ENCODE results near the gene RHOBTB3.

The RHOBTB3 gene

GRCh38 chr5:95778713-95779436 lies 47.7 kb downstream of the RHOBTB3 start:
- H3K27me3 ChIP-seq (ENCODE audit: control insufficient read depth in 1 of 2, insufficient read depth in 2 of 2, low read length in 2 of 2) = no peaks in the 10 kb centered on the region
- no peaks in the 10 kb centered on the region for H3K9me3 ChIP-seq (ENCODE audit: low read length)
- no peak overlapping the region for H3K4me3 ChIP-seq (ENCODE audit: low read depth in 1 of 2, low read length in 2 of 2)
- H3K4me1 ChIP-seq (ENCODE audit: insufficient read depth, low read length) = peaks cover 10% of the 10 kb centered on the region
- no peak overlapping the region for H3K27ac ChIP-seq (ENCODE audit: low read depth, low read length)
- H3K36me3 ChIP-seq (ENCODE audit: insufficient read depth, low read length) = no peaks in the 10 kb centered on the region
- no peak overlapping the region for H3K9ac ChIP-seq (ENCODE audit: low read length)

DNA sequence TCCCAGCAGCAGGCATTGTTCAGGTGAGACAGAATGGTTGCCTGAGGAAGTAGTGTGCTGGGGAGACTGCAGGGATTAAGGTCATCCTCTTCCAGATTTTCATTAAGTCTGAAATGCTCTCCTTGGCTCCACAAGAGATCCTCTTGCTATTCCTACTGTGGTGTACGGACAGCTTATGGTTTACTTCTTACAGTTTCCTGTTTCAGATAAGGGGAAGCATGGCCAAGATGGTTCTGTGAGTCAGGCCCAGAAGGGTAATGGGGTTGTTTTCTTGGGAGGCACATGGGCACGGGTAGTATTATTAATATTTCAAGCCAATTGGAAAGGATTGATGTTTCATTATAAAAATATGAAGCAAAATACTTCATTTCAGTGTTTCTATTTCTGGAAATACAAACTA lies 48.5 kb downstream of the RHOBTB3 start:
- Histone ChIP-seq H3K27me3 (ENCODE audit: control insufficient read depth in 1 of 2, insufficient read depth in 2 of 2, low read length in 2 of 2) (no peaks in the 10 kb centered on the region), H3K36me3 (ENCODE audit: insufficient read depth, low read length) (peaks cover 7% of the 10 kb centered on the region), H3K9me3 (ENCODE audit: low read length) (no peaks in the 10 kb centered on the region), H3K27ac (ENCODE audit: low read depth, low read length) (no peak overlapping the region), H3K4me3 (ENCODE audit: low read depth in 1 of 2, low read length in 2 of 2) (no peak overlapping the region), H3K9ac (ENCODE audit: low read length) (no peak overlapping the region), H3K4me1 (ENCODE audit: insufficient read depth, low read length) (peaks cover 10% of the 10 kb centered on the region)

GRCh38 chr5:95780597-95780996 lies 49.5 kb downstream of the RHOBTB3 start:
- H3K9me3 ChIP-seq (ENCODE audit: low read length) = no peaks in the 10 kb centered on the region
- peaks cover 12% of the 10 kb centered on the region for H3K36me3 ChIP-seq (ENCODE audit: insufficient read depth, low read length)
- no peaks in the 10 kb centered on the region for H3K27me3 ChIP-seq (ENCODE audit: control insufficient read depth in 1 of 2, insufficient read depth in 2 of 2, low read length in 2 of 2)
- H3K4me1 ChIP-seq (ENCODE audit: insufficient read depth, low read length) = peaks cover 10% of the 10 kb centered on the region
- H3K27ac ChIP-seq (ENCODE audit: low read depth, low read length) = peak overlapping the region; percentile 52
- no peak overlapping the region for H3K9ac ChIP-seq (ENCODE audit: low read length)
- no peak overlapping the region for H3K4me3 ChIP-seq (ENCODE audit: low read depth in 1 of 2, low read length in 2 of 2)

DNA sequence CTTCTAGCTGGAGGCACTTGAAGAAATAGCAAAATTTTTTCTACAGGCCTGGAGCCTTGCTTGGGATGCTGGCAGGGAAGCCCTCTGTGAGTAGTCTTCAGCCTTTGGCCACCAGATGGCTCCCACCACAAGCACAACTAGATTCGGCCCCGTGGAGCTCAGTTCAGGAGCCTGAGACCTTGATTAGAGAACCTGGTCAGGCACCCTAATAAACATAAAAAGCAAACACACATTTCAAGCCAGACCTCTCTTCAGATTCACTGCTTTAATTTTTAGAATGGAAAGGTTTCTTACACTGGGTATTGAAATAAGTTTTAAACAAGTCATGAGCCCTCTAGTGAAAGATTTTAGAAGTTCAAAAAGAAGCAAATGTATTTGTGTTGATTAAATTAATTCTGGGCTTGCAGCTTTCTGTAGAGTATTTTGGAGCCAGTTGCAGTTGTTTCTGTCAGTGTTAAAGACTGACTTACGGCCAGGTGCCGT lies 50.0 kb downstream of the RHOBTB3 start:
- H3K4me1 ChIP-seq (ENCODE audit: insufficient read depth, low read length) = peaks cover 10% of the 10 kb centered on the region
- peak overlapping the region; percentile 52 for H3K27ac ChIP-seq (ENCODE audit: low read depth, low read length)

GRCh38 chr5:95782181-95782580 lies 51.0 kb downstream of the RHOBTB3 start:
- H3K4me1 ChIP-seq (ENCODE audit: insufficient read depth, low read length) = peaks cover 10% of the 10 kb centered on the region
- H3K27me3 ChIP-seq (ENCODE audit: control insufficient read depth in 1 of 2, insufficient read depth in 2 of 2, low read length in 2 of 2) = no peaks in the 10 kb centered on the region
- H3K9me3 ChIP-seq (ENCODE audit: low read length) = no peaks in the 10 kb centered on the region
- no peak overlapping the region for H3K4me3 ChIP-seq (ENCODE audit: low read depth in 1 of 2, low read length in 2 of 2)
- no peak overlapping the region for H3K9ac ChIP-seq (ENCODE audit: low read length)
- H3K36me3 ChIP-seq (ENCODE audit: insufficient read depth, low read length) = peaks cover 17% of the 10 kb centered on the region
- H3K27ac ChIP-seq (ENCODE audit: low read depth, low read length) = no peak overlapping the region

More for the DNA sequence above, 50.0 kb downstream of the RHOBTB3 start:
- no peak overlapping the region for H3K4me3 ChIP-seq (ENCODE audit: low read depth in 1 of 2, low read length in 2 of 2)
- H3K27me3 ChIP-seq (ENCODE audit: control insufficient read depth in 1 of 2, insufficient read depth in 2 of 2, low read length in 2 of 2) = no peaks in the 10 kb centered on the region
- H3K9me3 ChIP-seq (ENCODE audit: low read length) = no peaks in the 10 kb centered on the region
- peaks cover 15% of the 10 kb centered on the region for H3K36me3 ChIP-seq (ENCODE audit: insufficient read depth, low read length)
- H3K9ac ChIP-seq (ENCODE audit: low read length) = no peak overlapping the region

- no peak overlapping the region for H3K9ac ChIP-seq (ENCODE audit: low read length)
- no peak overlapping the region for H3K27ac ChIP-seq (ENCODE audit: low read depth, low read length)
Measured at GRCh38 chr5:95783661-95784060, 52.5 kb downstream of the RHOBTB3 start.

GRCh38 chr5:95784514-95785302 lies 53.6 kb downstream of the RHOBTB3 start:
- Histone ChIP-seq H3K27me3 (ENCODE audit: control insufficient read depth in 1 of 2, insufficient read depth in 2 of 2, low read length in 2 of 2) (no peaks in the 10 kb centered on the region), H3K27ac (ENCODE audit: low read depth, low read length) (no peak overlapping the region), H3K36me3 (ENCODE audit: insufficient read depth, low read length) (peaks cover 25% of the 10 kb centered on the region), H3K4me1 (ENCODE audit: insufficient read depth, low read length) (peaks cover 10% of the 10 kb centered on the region), H3K9ac (ENCODE audit: low read length) (no peak overlapping the region), H3K4me3 (ENCODE audit: low read depth in 1 of 2, low read length in 2 of 2) (no peak overlapping the region), H3K9me3 (ENCODE audit: low read length) (no peaks in the 10 kb centered on the region)

More at GRCh38 chr5:95783661-95784060, 52.5 kb downstream of the RHOBTB3 start:
- no peaks in the 10 kb centered on the region for H3K27me3 ChIP-seq (ENCODE audit: control insufficient read depth in 1 of 2, insufficient read depth in 2 of 2, low read length in 2 of 2)
- peaks cover 24% of the 10 kb centered on the region for H3K36me3 ChIP-seq (ENCODE audit: insufficient read depth, low read length)
- H3K4me1 ChIP-seq (ENCODE audit: insufficient read depth, low read length) = peaks cover 10% of the 10 kb centered on the region
- H3K9me3 ChIP-seq (ENCODE audit: low read length) = no peaks in the 10 kb centered on the region
- H3K4me3 ChIP-seq (ENCODE audit: low read depth in 1 of 2, low read length in 2 of 2) = no peak overlapping the region

DNA sequence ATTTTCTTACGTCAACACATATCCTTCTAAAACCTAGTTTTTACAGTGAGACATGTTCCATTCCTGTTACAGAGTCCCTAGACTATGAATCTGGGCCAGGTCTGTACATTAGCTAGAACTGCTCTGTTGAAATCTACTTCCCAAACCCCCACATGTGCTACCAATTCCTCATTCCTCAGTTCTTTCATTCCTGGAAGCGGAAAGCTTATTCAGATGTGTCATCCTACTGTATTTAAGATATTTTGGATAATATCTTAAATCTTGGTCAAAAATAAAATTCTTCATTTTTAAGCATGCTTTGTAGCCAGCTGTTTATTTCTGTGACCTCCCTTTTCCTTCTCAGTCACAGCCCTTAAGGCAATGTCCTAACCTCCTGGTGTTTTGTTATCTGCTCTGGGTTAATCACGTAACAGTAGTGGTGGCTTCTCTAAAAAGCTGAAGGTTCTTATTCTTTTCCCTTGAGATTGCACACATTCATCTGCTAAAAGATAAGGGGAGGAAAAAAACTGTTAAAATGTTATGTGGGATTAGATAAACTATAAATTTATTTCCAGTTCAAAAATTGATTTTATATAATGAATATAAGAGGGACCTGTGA lies 55.8 kb downstream of the RHOBTB3 start:
- no peak overlapping the region for H3K4me3 ChIP-seq (ENCODE audit: low read depth in 1 of 2, low read length in 2 of 2)
- no peaks in the 10 kb centered on the region for H3K9me3 ChIP-seq (ENCODE audit: low read length)
- H3K4me1 ChIP-seq (ENCODE audit: insufficient read depth, low read length) = no peaks in the 10 kb centered on the region
- H3K27me3 ChIP-seq (ENCODE audit: control insufficient read depth in 1 of 2, insufficient read depth in 2 of 2, low read length in 2 of 2) = no peaks in the 10 kb centered on the region
- H3K36me3 ChIP-seq (ENCODE audit: insufficient read depth, low read length) = peaks cover 35% of the 10 kb centered on the region
- H3K9ac ChIP-seq (ENCODE audit: low read length) = no peak overlapping the region
- no peak overlapping the region for H3K27ac ChIP-seq (ENCODE audit: low read depth, low read length)

DNA sequence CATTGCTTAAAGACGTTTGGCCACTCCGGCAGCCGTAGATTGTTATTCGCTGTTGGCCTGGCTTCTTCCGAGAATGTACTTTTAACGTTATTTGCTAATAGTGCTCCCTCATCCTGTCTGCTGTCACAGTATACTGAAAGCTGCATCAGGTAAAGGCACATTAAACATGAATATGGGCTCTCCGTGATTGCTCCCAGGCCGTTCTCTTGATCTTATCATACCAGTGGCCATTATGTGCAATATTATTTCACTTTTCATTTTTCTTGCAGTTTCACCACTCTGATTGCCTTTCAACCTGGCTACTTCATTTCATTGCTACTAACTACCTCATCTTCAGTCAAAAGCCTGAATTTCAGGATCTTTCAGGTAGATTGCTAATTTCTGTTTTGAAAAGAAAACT lies 57.4 kb downstream of the RHOBTB3 start:
- no peaks in the 10 kb centered on the region for H3K27me3 ChIP-seq (ENCODE audit: control insufficient read depth in 1 of 2, insufficient read depth in 2 of 2, low read length in 2 of 2)
- H3K9me3 ChIP-seq (ENCODE audit: low read length) = no peaks in the 10 kb centered on the region
- H3K4me1 ChIP-seq (ENCODE audit: insufficient read depth, low read length) = no peaks in the 10 kb centered on the region
- H3K27ac ChIP-seq (ENCODE audit: low read depth, low read length) = no peak overlapping the region
- no peak overlapping the region for H3K4me3 ChIP-seq (ENCODE audit: low read depth in 1 of 2, low read length in 2 of 2)
- H3K9ac ChIP-seq (ENCODE audit: low read length) = no peak overlapping the region
- peaks cover 37% of the 10 kb centered on the region for H3K36me3 ChIP-seq (ENCODE audit: insufficient read depth, low read length)

- Histone ChIP-seq H3K4me1 (ENCODE audit: insufficient read depth, low read length) (no peaks in the 10 kb centered on the region), H3K27ac (ENCODE audit: low read depth, low read length) (no peak overlapping the region), H3K27me3 (ENCODE audit: control insufficient read depth in 1 of 2, insufficient read depth in 2 of 2, low read length in 2 of 2) (no peaks in the 10 kb centered on the region), H3K9ac (ENCODE audit: low read length) (no peak overlapping the region), H3K36me3 (ENCODE audit: insufficient read depth, low read length) (peaks cover 27% of the 10 kb centered on the region), H3K4me3 (ENCODE audit: low read depth in 1 of 2, low read length in 2 of 2) (no peak overlapping the region), H3K9me3 (ENCODE audit: low read length) (no peaks in the 10 kb centered on the region)
Measured at GRCh38 chr5:95791751-95792150, 60.6 kb downstream of the RHOBTB3 start.

DNA sequence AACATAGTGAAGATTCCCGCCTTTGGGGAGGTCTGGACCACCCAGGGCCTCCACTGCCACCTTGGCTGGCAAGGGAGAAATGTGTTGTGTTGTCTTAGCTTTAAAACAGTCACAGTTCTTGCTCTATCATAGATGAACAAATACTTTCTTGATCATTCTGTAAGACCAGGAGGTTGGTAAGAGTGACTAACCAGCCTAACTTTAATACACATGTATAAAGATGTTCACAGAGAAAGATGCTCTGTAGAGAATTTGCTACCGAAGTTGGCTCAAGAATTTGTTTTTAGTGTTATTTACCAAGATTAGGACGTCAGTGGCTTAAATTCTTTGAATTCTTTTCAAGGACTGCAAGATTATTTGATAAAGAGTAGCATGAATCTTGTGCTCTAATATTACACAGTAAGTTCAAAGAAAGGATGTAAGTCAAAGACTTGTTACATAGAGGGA lies 63.0 kb downstream of the RHOBTB3 start:
- Histone ChIP-seq H3K27me3 (ENCODE audit: control insufficient read depth in 1 of 2, insufficient read depth in 2 of 2, low read length in 2 of 2) (no peaks in the 10 kb centered on the region), H3K36me3 (ENCODE audit: insufficient read depth, low read length) (peaks cover 23% of the 10 kb centered on the region), H3K27ac (ENCODE audit: low read depth, low read length) (no peak overlapping the region), H3K9me3 (ENCODE audit: low read length) (no peaks in the 10 kb centered on the region), H3K4me3 (ENCODE audit: low read depth in 1 of 2, low read length in 2 of 2) (no peak overlapping the region), H3K9ac (ENCODE audit: low read length) (no peak overlapping the region), H3K4me1 (ENCODE audit: insufficient read depth, low read length) (no peaks in the 10 kb centered on the region)

All from muscle layer of colon (tissue), 2 donors.